ENCODE data around the gene RPL31. TPM values are rescaled to one million over a fixed set of nuclear protein-coding genes. Genes with fewer than 3 reads are reported as not detected.

RPL31 gene
- total RNA-seq, 1 experiment from 2014 or later, result 647 TPM

Other genes with a start within 250 kb of the RPL31 start
- 3.7 and 5.2 TPM in 2 replicates for gene NPAS2, start 182.2 kb upstream of the RPL31 start, total RNA-seq (2014; rRNA removed; shearing (Covaris generic))
- gene TBC1D8, start 149.1 kb downstream of the RPL31 start, total RNA-seq (2014; rRNA removed; shearing (Covaris generic)), result 4.3 and 4.9 TPM in 2 replicates